HepG2 (cell line): Measurements from ENCODE around the gene TSC22D4. TPM values are rescaled to one million over a fixed set of nuclear protein-coding genes. Genes with fewer than 3 reads are reported as not detected.

ENCODE experiments used
- BRCA1 ChIP-seq: sonication (generic); formaldehyde crosslinking; IDR thresholded peaks from 2 replicates; pipeline ENCODE4 v1.4.0; 2020; ENCODE audit warnings: missing genetic modification reagents
- DNMT3B ChIP-seq: conservative IDR thresholded peaks from 2 replicates; pipeline ENCODE4 v1.6.1; 2016; ENCODE audit warnings: missing biosample characterization, control low read depth
- GABPB1 ChIP-seq: IDR thresholded peaks from 2 replicates; pipeline ENCODE4 v1.6.1; 2016; ENCODE audit warnings: mild to moderate bottlenecking, missing genetic modification reagents, moderate library complexity, missing compliant biosample characterization
- PCBP2 ChIP-seq: fragments of 200-400 bp; formaldehyde crosslinking; optimal IDR thresholded peaks from 2 replicates; pipeline ENCODE3; 2018; ENCODE audit warnings: low read length, low read depth; ENCODE audit not compliant: poor library complexity, severe bottlenecking
- RXRB ChIP-seq: IDR thresholded peaks from 2 replicates; pipeline ENCODE4 v1.6.1; 2016; ENCODE audit warnings: borderline replicate concordance, missing genetic modification reagents, missing compliant biosample characterization
- SNRNP70 ChIP-seq: fragments of 200-400 bp; formaldehyde crosslinking; IDR thresholded peaks from 2 replicates; pipeline ENCODE4 v1.6.1; 2017; ENCODE audit warnings: mild to moderate bottlenecking, low read depth, low read length, moderate library complexity
- SOX13 ChIP-seq, 3 experiments: fragments of 450-650 bp in 1 of 3; sonication (generic) in 1 of 3; formaldehyde crosslinking in 1 of 3; IDR thresholded peaks in 2 of 3; conservative IDR thresholded peaks in 1 of 3; 2 replicates each; pipeline versions ENCODE4 v1.5.0 to v1.6.1; 2016 to 2020; ENCODE audit warnings: antibody characterized with exemption in 1 of 3, mild to moderate bottlenecking in 1 of 3, missing compliant biosample characterization in 1 of 3, missing genetic modification reagents in 1 of 3, moderate library complexity in 1 of 3
- SP2 ChIP-seq: sonication (generic); formaldehyde crosslinking; IDR thresholded peaks from 2 replicates; pipeline ENCODE4 v1.5.1; 2020; ENCODE audit warnings: mild to moderate bottlenecking, missing genetic modification reagents
- ZKSCAN8 ChIP-seq: IDR thresholded peaks from 2 replicates; pipeline ENCODE4 v1.6.1; 2016; ENCODE audit warnings: borderline replicate concordance, missing genetic modification reagents, missing compliant biosample characterization
- ZNF10 ChIP-seq: sonication (generic); formaldehyde crosslinking; IDR thresholded peaks from 2 replicates; pipeline ENCODE4 v1.4.0; 2020; ENCODE audit warnings: mild to moderate bottlenecking, low read depth, missing genetic modification reagents, borderline replicate concordance
- ZNF678 ChIP-seq: sonication (generic); formaldehyde crosslinking; IDR thresholded peaks from 2 replicates; pipeline ENCODE4 v1.4.0; 2020; ENCODE audit warnings: mild to moderate bottlenecking, missing genetic modification reagents
- polyA plus RNA-seq, 8 experiments: library from polyadenylated mRNA; depleted of rRNA in 3 of 8; stranded (reverse) in 7 of 8; unstranded in 1 of 8; fragments of >200 nt; fragmentation: Illumina TruSeq in 4 of 8; extraction: Trizol in 4 of 8; gene quantifications; 2 replicates each; pipeline versions ENCODE4 v1.2.1 to v1.2.3, GENCODE V29; 2011 to 2016; ENCODE audit warnings: low read depth in 4 of 8, missing spikeins in 1 of 8, mixed read lengths in 1 of 8; ENCODE audit not compliant: insufficient read depth in 1 of 8
- total RNA-seq, 5 experiments: library from RNA; depleted of rRNA; stranded (reverse); fragments of >200 nt; fragmentation: Illumina TruSeq; extraction: Trizol; gene quantifications; 2 replicates each; pipeline ENCODE4 v1.2.3, GENCODE V29; 2016; ENCODE audit warnings: low read depth in 1 of 5
- TF ChIP-seq, protein P1 (sequence below): sonication (generic); formaldehyde crosslinking; IDR thresholded peaks from 2 replicates; pipeline ENCODE4 v1.4.0; 2020; ENCODE audit warnings: missing genetic modification reagents
- TF ChIP-seq, protein P2 (sequence below): sonication (generic); formaldehyde crosslinking; IDR thresholded peaks from 2 replicates; pipeline ENCODE4 v1.4.0; 2020; ENCODE audit warnings: missing genetic modification reagents, borderline replicate concordance
- TF ChIP-seq, protein P3 (sequence below): IDR thresholded peaks from 2 replicates; pipeline ENCODE4 v1.6.1; 2018; ENCODE audit warnings: missing genetic modification reagents
- TF ChIP-seq, protein P4 (sequence below): sonication (generic); formaldehyde crosslinking; IDR thresholded peaks from 2 replicates; pipeline ENCODE4 v1.4.0; 2020; ENCODE audit warnings: mild to moderate bottlenecking, missing genetic modification reagents

Gene TSC22D4
- total and polyA plus RNA-seq, 2 of the 13 experiments (the other 11 are each of a cell fraction or from before 2014, with no cell fraction given) = 7.7 to 8.7 TPM

DNA sequence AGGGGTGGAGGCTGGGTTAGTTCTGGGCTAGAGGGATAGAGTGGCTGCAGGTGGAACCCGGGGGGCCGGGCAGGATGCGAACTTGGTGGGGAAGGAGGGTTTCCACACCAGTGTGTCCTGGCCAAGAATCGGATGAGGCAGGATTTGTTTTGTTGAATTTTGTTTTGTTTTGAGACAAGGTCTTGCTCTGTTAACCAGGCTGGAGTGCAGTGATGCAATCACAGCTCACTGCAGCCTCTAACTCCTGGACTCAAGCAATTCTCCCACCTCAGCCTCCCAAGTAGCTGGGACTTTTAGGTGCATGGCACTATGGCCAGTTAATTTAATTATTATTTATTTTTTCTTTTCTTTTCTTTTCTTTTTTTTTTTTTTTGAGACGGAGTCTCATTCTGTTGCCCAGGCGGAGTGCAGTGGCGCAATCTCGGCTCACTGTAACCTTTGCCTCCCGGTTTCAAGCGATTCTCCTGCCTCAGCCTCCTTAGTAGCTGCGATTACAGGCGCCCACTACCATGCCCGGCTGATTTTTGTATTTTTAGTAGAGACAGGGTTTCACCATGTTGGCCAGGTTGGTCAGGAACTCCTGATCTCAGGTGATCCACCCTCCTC lies 29.7 kb downstream of the TSC22D4 start (continued):
- TF ChIP-seq, protein P1, sequence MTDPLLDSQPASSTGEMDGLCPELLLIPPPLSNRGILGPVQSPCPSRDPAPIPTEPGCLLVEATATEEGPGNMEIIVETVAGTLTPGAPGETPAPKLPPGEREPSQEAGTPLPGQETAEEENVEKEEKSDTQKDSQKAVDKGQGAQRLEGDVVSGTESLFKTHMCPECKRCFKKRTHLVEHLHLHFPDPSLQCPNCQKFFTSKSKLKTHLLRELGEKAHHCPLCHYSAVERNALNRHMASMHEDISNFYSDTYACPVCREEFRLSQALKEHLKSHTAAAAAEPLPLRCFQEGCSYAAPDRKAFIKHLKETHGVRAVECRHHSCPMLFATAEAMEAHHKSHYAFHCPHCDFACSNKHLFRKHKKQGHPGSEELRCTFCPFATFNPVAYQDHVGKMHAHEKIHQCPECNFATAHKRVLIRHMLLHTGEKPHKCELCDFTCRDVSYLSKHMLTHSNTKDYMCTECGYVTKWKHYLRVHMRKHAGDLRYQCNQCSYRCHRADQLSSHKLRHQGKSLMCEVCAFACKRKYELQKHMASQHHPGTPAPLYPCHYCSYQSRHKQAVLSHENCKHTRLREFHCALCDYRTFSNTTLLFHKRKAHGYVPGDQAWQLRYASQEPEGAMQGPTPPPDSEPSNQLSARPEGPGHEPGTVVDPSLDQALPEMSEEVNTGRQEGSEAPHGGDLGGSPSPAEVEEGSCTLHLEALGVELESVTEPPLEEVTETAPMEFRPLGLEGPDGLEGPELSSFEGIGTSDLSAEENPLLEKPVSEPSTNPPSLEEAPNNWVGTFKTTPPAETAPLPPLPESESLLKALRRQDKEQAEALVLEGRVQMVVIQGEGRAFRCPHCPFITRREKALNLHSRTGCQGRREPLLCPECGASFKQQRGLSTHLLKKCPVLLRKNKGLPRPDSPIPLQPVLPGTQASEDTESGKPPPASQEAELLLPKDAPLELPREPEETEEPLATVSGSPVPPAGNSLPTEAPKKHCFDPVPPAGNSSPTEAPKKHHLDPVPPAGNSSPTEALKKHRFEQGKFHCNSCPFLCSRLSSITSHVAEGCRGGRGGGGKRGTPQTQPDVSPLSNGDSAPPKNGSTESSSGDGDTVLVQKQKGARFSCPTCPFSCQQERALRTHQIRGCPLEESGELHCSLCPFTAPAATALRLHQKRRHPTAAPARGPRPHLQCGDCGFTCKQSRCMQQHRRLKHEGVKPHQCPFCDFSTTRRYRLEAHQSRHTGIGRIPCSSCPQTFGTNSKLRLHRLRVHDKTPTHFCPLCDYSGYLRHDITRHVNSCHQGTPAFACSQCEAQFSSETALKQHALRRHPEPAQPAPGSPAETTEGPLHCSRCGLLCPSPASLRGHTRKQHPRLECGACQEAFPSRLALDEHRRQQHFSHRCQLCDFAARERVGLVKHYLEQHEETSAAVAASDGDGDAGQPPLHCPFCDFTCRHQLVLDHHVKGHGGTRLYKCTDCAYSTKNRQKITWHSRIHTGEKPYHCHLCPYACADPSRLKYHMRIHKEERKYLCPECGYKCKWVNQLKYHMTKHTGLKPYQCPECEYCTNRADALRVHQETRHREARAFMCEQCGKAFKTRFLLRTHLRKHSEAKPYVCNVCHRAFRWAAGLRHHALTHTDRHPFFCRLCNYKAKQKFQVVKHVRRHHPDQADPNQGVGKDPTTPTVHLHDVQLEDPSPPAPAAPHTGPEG (CRISPR knock-in tag) = no peak
- TF ChIP-seq SP2 (CRISPR knock-in tag) (no peak), SNRNP70 (no peak), BRCA1 (CRISPR knock-in tag) (no peak), RXRB (peak; percentile 23; the same call in 1 of the 2 replicates), DNMT3B (CRISPR knock-in tag) (no peak), GABPB1 (no peak), SOX13 (IDR thresholded peaks at IDR 0.05) (no peak), SOX13 (CRISPR knock-in tag; conservative IDR thresholded peaks at IDR 0.05 in 1 of 2, IDR thresholded peaks at IDR 0.05 in 1 of 2) (peak in 1 of 2 experiments; percentile 44; a peak in 1 of 4 replicates), PCBP2 (no peak), ZNF10 (CRISPR knock-in tag) (no peak), ZNF678 (CRISPR knock-in tag) (no peak), ZKSCAN8 (CRISPR knock-in tag) (no peak)
- TF ChIP-seq, protein P2, sequence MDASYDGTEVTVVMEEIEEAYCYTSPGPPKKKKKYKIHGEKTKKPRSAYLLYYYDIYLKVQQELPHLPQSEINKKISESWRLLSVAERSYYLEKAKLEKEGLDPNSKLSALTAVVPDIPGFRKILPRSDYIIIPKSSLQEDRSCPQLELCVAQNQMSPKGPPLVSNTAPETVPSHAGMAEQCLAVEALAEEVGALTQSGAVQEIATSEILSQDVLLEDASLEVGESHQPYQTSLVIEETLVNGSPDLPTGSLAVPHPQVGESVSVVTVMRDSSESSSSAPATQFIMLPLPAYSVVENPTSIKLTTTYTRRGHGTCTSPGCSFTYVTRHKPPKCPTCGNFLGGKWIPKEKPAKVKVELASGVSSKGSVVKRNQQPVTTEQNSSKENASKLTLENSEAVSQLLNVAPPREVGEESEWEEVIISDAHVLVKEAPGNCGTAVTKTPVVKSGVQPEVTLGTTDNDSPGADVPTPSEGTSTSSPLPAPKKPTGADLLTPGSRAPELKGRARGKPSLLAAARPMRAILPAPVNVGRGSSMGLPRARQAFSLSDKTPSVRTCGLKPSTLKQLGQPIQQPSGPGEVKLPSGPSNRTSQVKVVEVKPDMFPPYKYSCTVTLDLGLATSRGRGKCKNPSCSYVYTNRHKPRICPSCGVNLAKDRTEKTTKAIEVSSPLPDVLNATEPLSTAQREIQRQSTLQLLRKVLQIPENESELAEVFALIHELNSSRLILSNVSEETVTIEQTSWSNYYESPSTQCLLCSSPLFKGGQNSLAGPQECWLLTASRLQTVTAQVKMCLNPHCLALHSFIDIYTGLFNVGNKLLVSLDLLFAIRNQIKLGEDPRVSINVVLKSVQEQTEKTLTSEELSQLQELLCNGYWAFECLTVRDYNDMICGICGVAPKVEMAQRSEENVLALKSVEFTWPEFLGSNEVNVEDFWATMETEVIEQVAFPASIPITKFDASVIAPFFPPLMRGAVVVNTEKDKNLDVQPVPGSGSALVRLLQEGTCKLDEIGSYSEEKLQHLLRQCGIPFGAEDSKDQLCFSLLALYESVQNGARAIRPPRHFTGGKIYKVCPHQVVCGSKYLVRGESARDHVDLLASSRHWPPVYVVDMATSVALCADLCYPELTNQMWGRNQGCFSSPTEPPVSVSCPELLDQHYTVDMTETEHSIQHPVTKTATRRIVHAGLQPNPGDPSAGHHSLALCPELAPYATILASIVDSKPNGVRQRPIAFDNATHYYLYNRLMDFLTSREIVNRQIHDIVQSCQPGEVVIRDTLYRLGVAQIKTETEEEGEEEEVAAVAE (CRISPR knock-in tag) = no peak
- TF ChIP-seq, protein P3, sequence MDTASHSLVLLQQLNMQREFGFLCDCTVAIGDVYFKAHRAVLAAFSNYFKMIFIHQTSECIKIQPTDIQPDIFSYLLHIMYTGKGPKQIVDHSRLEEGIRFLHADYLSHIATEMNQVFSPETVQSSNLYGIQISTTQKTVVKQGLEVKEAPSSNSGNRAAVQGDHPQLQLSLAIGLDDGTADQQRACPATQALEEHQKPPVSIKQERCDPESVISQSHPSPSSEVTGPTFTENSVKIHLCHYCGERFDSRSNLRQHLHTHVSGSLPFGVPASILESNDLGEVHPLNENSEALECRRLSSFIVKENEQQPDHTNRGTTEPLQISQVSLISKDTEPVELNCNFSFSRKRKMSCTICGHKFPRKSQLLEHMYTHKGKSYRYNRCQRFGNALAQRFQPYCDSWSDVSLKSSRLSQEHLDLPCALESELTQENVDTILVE = no peak
- TF ChIP-seq, protein P4, sequence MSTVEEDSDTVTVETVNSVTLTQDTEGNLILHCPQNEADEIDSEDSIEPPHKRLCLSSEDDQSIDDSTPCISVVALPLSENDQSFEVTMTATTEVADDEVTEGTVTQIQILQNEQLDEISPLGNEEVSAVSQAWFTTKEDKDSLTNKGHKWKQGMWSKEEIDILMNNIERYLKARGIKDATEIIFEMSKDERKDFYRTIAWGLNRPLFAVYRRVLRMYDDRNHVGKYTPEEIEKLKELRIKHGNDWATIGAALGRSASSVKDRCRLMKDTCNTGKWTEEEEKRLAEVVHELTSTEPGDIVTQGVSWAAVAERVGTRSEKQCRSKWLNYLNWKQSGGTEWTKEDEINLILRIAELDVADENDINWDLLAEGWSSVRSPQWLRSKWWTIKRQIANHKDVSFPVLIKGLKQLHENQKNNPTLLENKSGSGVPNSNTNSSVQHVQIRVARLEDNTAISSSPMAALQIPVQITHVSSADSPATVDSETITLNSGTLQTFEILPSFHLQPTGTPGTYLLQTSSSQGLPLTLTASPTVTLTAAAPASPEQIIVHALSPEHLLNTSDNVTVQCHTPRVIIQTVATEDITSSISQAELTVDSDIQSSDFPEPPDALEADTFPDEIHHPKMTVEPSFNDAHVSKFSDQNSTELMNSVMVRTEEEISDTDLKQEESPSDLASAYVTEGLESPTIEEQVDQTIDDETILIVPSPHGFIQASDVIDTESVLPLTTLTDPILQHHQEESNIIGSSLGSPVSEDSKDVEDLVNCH = no peak
